ENCODE measurements around the gene MAN1A2. TPM values are rescaled to one million over a fixed set of nuclear protein-coding genes. Genes with fewer than 3 reads are reported as not detected.

The MAN1A2 gene
- total and polyA plus RNA-seq, 8 donors, result 3.5 to 83.2 (median 17.0) TPM

DNA sequence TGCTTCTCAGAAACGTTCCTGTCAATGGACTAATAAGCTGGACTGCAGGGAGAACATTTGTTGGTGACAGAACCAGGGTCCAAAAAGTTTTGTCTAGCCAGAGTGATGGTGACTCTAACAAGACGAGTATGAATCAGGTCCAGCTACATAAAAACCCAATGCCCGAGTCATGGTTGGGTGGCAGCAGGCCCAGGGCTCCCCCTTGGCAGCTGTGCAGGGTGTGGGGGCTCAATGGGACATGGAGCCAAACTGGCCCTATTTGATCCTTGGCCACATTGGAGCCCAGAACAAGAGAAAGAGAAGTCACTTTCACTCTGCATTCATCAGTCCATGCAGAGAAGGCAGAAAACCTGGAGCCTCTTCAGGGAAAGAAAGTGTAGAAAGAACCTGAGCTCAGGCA, 200.7 kb downstream of the MAN1A2 start:
- H3K27ac ChIP-seq, result no peak overlapping the region
- 74 to 84% (median 78%) methylated on average over 3 of the region's 3 CpGs for WGBS, 5 donors
- no peaks in the 10 kb centered on the region for H3K36me3 ChIP-seq
- TF ChIP-seq EP300 (IDR thresholded peaks at IDR 0.05), result no peak
- no peaks in the 10 kb centered on the region for H3K9me3 ChIP-seq
- no peak for DNase-seq
- H3K27me3 ChIP-seq, result no peaks in the 10 kb centered on the region
- intact Hi-C loops (cut with DNase I; ENCODE audit: low total_unique reads), result no loop called here
- H3K4me3 ChIP-seq, result no peak overlapping the region
- peaks cover 31 to 55% (median 45%) of the 10 kb centered on the region in 4 donors for H3K4me1 ChIP-seq

DNA sequence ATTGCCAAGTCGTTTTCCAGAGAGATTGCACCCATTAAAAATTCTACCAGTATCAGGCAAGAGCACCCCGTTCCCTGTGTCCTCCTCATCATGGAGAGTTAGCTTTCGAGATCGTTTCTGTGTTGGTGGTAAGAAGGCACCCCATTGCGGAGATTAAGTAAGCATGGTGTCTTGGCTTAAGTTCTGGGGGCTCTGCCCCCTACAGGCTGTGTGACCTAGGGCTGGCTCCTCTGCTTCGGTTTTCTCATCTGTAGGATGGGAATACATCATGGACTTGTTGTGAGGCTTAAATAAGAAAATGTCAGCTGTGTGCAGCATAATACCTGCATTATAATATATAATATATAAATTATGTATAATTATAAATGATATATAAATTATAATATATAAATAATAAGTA, 201.8 kb downstream of the MAN1A2 start:
- no peak overlapping the region for H3K27ac ChIP-seq
- no peaks in the 10 kb centered on the region for H3K9me3 ChIP-seq
- 91 to 94% (median 94%) methylated on average over 6 of the region's 6 CpGs for whole genome bisulfite sequencing, 5 donors
- H3K36me3 ChIP-seq, result no peaks in the 10 kb centered on the region
- no peak for DNase-seq
- intact Hi-C loops (cut with DNase I; ENCODE audit: low total_unique reads), result no loop called here
- H3K27me3 ChIP-seq, result no peaks in the 10 kb centered on the region
- TF ChIP-seq POLR2A (IDR thresholded peaks at IDR 0.05) (no peak), POLR2AphosphoS5 (IDR thresholded peaks at IDR 0.05) (no peak), CTCF (IDR thresholded peaks at IDR 0.05) (no peak), EP300 (IDR thresholded peaks at IDR 0.05) (no peak)
- H3K4me3 ChIP-seq, result no peak overlapping the region
- H3K4me1 ChIP-seq, result peaks cover 25 to 54% (median 44%) of the 10 kb centered on the region in 4 donors

GRCh38 chr1:117569856-117570255, 202.6 kb downstream of the MAN1A2 start:
- peak overlapping the region in 2 of 5 donors; percentile 77 to 82 for H3K27ac ChIP-seq
- WGBS, 5 donors, result 16 to 41% (median 20%) methylated on average over 3 of the region's 3 CpGs

GRCh38 chr1:117570988-117571409, 203.8 kb downstream of the MAN1A2 start:
- Histone ChIP-seq H3K4me3 (no peak overlapping the region), H3K27ac (peak overlapping the region; percentile 59 to 82 (median 77)), H3K36me3 (no peaks in the 10 kb centered on the region), H3K4me1 (peaks cover 15 to 60% (median 35%) of the 10 kb centered on the region in 4 donors), H3K9me3 (no peaks in the 10 kb centered on the region), H3K27me3 (no peaks in the 10 kb centered on the region)
- WGBS, 5 donors, result 27 to 62% (median 36%) methylated on average over 8 of the region's 8 CpGs
- intact Hi-C loops (cut with DNase I; ENCODE audit: low total_unique reads), result no loop called here
- TF ChIP-seq CTCF (IDR thresholded peaks at IDR 0.05) (no peak), POLR2AphosphoS5 (IDR thresholded peaks at IDR 0.05) (peak in 2 of 3 donors; percentile 37 to 51)
- peak; percentile 76 to 88 for DNase-seq

More at GRCh38 chr1:117569856-117570255, 202.6 kb downstream of the MAN1A2 start:
- intact Hi-C loops (cut with DNase I; ENCODE audit: low total_unique reads), result no loop called here
- TF ChIP-seq POLR2AphosphoS5 (IDR thresholded peaks at IDR 0.05) (no peak), CTCF (IDR thresholded peaks at IDR 0.05) (no peak), POLR2A (IDR thresholded peaks at IDR 0.05) (no peak), EP300 (IDR thresholded peaks at IDR 0.05) (no peak)
- H3K4me3 ChIP-seq, result no peak overlapping the region
- no peaks in the 10 kb centered on the region for H3K27me3 ChIP-seq
- no peaks in the 10 kb centered on the region for H3K9me3 ChIP-seq
- no peaks in the 10 kb centered on the region for H3K36me3 ChIP-seq
- DNase-seq, result peak in 1 of 2 donors; percentile 21
- peaks cover 20 to 56% (median 38%) of the 10 kb centered on the region in 4 donors for H3K4me1 ChIP-seq

- Histone ChIP-seq H3K27ac (peak overlapping the region; percentile 59 to 82 (median 75)), H3K27me3 (no peaks in the 10 kb centered on the region), H3K9me3 (no peaks in the 10 kb centered on the region), H3K4me3 (no peak overlapping the region), H3K4me1 (peaks cover 15 to 63% (median 35%) of the 10 kb centered on the region in 4 donors), H3K36me3 (no peaks in the 10 kb centered on the region)
- intact Hi-C loops (cut with DNase I; ENCODE audit: low total_unique reads), result no loop called here
- 34 to 56% (median 51%) methylated on average over 5 of the region's 5 CpGs for WGBS, 5 donors
- peak in 1 of 2 donors; percentile 56 for DNase-seq
- TF ChIP-seq EP300 (IDR thresholded peaks at IDR 0.05) (no peak), CTCF (IDR thresholded peaks at IDR 0.05) (no peak), POLR2AphosphoS5 (IDR thresholded peaks at IDR 0.05) (no peak), POLR2A (IDR thresholded peaks at IDR 0.05) (no peak)
Measured at GRCh38 chr1:117571496-117571895, 204.2 kb downstream of the MAN1A2 start.
